22Rv1 (cell line): Measurements from ENCODE around the gene GIMAP7.
"Not testable (repeated sequence)": the region's sequence is repeated elsewhere in the genome, so short reads cannot be mapped to it uniquely, and the experiment has no call there.

ENCODE experiments used
- H3K27ac ChIP-seq: fragments of 450-650 bp; 2 replicates; pipeline ENCODE4 v1.5.1; 2017
- ZFX ChIP-seq: fragments of 450-650 bp; IDR thresholded peaks from 2 replicates; pipeline ENCODE4 v1.6.1; 2017; ENCODE audit warnings: antibody characterized with exemption, borderline replicate concordance
- TF ChIP-seq, protein P1 (sequence below): fragments of 450-650 bp; IDR thresholded peaks from 2 replicates; pipeline ENCODE4 v1.5.1; 2017; ENCODE audit warnings: mild to moderate bottlenecking

Gene GIMAP7

DNA sequence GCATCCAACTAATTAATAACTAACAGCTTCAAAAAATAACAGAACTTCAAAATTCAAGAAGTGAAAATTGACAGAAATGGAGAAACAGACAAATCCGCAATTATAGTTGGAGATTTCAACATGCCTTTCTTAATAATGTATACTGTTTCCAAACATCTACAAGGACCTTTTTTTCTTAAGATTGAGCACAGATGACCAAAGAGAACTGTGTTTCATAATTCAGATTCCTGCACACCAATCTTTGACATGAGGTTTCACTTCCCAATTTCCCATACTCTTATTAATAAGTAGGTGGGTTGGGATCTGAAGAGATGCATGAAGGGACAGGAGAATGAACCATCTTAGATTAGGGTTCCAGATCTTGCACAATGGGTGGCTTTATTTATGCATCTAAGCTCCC, 24.9 kb upstream of the GIMAP7 start:
- no peak for TF ChIP-seq ZFX
- TF ChIP-seq, protein P1, sequence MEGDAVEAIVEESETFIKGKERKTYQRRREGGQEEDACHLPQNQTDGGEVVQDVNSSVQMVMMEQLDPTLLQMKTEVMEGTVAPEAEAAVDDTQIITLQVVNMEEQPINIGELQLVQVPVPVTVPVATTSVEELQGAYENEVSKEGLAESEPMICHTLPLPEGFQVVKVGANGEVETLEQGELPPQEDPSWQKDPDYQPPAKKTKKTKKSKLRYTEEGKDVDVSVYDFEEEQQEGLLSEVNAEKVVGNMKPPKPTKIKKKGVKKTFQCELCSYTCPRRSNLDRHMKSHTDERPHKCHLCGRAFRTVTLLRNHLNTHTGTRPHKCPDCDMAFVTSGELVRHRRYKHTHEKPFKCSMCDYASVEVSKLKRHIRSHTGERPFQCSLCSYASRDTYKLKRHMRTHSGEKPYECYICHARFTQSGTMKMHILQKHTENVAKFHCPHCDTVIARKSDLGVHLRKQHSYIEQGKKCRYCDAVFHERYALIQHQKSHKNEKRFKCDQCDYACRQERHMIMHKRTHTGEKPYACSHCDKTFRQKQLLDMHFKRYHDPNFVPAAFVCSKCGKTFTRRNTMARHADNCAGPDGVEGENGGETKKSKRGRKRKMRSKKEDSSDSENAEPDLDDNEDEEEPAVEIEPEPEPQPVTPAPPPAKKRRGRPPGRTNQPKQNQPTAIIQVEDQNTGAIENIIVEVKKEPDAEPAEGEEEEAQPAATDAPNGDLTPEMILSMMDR, result no peak

DNA sequence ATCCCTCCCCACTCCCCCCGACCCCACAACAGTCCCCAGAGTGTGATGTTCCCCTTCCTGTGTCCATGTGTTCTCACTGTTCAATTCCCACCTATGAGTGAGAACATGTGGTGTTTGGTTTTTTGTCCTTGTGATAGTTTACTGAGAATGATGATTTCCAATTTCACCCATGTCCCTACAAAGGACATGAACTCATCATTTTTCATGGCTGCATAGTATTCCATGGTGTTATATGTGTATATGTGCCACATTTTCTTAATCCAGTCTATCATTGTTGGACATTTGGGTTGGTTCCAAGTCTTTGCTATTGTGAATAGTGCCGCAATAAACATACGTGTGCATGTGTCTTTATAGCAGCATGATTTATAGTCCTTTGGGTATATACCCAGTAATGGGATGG, 21.2 kb upstream of the GIMAP7 start:
- H3K27ac ChIP-seq, result not testable (repeated sequence)

More for the DNA sequence above, 24.9 kb upstream of the GIMAP7 start:
- H3K27ac ChIP-seq, result no peak overlapping the region

DNA sequence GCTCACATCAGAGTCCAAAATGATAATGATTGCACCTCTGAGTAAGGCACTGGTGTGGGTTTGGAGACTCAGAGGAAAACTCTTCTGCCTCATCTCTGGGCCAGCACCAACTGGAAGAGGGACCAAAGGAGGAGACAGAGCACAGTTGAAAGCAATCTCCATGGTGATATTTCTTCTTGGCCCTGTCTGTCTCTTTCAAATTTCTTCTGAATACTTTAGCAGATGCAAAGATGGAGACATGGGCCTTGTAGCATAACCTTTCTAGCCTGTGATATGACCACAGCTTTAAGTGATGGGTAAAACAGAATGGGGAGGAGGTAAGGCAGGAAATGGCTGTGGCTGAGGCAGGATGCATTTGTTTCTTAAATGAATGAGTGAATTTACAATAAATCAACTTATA, 12.2 kb upstream of the GIMAP7 start:
- H3K27ac ChIP-seq, result no peak overlapping the region
- TF ChIP-seq ZFX, result no peak
- TF ChIP-seq, protein P1, result no peak

DNA sequence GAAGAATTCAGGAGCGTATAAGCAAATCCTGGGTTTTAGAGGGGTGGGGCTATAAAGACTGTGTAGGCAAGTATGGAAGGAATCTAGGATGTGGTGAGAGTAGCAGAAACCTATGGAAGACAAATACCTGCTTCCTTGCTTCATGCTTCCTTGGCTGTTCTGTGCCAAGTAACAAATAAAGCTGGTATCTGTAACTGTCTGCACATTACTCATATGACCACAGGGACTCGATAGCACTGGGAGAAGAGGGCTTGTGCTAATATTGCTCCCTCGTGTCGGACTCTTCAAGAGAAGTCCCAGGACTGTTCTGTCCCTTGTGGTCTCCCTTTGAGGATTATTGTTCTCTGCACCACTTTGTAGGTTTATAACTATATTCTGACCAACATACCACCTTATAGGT, 11.5 kb upstream of the GIMAP7 start:
- H3K27ac ChIP-seq, result no peak overlapping the region
- TF ChIP-seq, protein P1, result no peak
- no peak for TF ChIP-seq ZFX

DNA sequence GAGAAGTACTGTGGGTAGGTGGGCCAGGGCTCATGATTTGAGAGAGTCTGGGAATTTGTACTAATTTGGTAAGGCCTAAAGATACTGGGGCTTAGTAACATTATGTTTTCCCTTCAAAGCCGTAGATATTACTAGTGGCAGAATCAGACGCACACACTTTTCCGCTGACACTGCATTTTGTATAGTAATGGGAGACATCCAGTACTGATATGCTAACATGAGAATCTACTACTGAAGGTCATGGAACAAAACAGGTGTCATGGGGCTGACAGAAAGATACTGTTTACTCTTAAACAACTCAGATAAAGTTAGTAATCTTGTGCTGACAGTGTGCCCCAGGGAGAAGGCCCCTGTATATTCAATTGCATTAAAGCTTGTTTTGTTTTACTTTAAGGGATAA, 11.1 kb upstream of the GIMAP7 start:
- H3K27ac ChIP-seq, result no peak overlapping the region
- TF ChIP-seq ZFX, result no peak
- TF ChIP-seq, protein P1, result no peak

DNA sequence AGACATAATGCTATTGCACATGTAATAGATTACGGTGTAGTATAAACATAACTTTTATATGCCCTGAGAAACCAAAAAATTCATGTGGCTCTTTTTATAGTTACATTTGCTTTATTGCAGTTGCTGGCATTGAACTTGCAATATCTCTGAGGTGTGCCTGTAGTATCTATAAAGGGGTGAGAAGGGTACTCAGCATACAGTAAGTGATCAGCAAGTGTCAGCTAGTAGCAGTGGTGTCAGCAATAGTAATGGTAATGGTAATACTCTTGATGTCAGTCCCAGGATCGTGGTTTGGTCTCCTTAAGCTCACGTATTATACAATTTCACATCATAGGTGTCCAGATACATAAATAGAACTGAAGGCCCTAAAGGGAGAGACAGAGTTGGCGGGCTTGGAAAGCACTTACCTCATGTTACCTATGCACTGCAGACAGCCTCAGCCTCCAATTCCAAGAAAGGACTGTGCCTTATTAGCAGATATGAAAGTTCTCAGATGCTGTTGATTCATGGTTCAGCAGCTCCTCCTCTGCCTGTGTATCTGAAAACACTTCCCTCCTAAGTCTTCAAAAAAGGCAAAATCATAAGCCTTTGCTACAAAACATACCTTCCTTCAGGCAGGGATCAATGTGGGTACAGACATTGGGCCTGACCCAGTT, 6.6 kb upstream of the GIMAP7 start:
- no peak for TF ChIP-seq ZFX
- TF ChIP-seq, protein P1, result no peak
- H3K27ac ChIP-seq, result no peak overlapping the region

DNA sequence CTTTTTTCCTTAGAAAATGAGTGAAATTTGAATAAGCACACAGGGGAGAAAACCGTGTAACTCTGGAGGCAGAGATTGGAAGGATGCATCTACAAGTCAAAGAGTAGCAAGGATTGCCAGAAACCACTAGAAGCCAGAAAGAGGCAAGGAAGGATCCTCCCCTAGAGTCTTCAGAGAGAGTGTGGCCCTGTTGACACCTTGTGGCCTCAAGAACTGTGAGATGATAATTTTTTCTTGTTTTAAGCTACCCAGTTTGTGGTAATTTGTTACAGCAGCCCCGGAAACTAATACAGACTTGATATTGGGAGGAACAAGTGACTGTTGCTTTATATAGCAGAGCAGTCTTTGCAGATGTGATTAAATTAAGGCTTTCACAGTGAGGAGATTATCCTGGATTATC, 3.6 kb upstream of the GIMAP7 start:
- TF ChIP-seq, protein P1, result no peak
- TF ChIP-seq ZFX, result no peak
- no peak overlapping the region for H3K27ac ChIP-seq

DNA sequence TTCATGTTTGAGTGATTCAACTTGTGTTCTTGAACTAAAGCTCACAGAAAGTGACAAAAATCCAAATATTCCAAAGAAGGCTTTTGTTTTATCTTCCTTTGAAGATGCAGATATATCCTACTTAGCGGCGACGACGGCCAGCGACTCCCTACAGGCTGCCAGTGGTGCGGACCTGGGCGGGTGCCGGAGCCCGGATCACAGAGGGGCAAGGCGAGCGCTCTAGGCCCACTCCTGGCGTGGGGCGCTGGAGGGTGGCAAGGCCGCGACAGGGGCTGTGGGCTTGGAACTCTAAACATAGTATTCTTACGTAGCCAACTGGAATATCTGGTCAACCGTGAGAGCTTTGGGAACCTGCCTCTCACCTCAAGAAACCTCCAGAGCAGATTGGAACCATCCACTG, 914 bp upstream of the GIMAP7 start:
- H3K27ac ChIP-seq, result no peak overlapping the region
- TF ChIP-seq ZFX, result no peak
- TF ChIP-seq, protein P1, result no peak
